GM18870 (cell line): Measurements from ENCODE around the gene RGS10.
"Not testable (repeated sequence)": the region's sequence is repeated elsewhere in the genome, so short reads cannot be mapped to it uniquely, and the experiment has no call there.

Experiments used
- ATAC-seq: cut with Tn5 transposase; IDR thresholded peaks from one replicate; pipeline ENCODE4 v1.9.1; 2021; ENCODE audit warnings: moderate library complexity; ENCODE audit not compliant: unreplicated experiment

The RGS10 gene, protein sequence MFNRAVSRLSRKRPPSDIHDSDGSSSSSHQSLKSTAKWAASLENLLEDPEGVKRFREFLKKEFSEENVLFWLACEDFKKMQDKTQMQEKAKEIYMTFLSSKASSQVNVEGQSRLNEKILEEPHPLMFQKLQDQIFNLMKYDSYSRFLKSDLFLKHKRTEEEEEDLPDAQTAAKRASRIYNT

DNA sequence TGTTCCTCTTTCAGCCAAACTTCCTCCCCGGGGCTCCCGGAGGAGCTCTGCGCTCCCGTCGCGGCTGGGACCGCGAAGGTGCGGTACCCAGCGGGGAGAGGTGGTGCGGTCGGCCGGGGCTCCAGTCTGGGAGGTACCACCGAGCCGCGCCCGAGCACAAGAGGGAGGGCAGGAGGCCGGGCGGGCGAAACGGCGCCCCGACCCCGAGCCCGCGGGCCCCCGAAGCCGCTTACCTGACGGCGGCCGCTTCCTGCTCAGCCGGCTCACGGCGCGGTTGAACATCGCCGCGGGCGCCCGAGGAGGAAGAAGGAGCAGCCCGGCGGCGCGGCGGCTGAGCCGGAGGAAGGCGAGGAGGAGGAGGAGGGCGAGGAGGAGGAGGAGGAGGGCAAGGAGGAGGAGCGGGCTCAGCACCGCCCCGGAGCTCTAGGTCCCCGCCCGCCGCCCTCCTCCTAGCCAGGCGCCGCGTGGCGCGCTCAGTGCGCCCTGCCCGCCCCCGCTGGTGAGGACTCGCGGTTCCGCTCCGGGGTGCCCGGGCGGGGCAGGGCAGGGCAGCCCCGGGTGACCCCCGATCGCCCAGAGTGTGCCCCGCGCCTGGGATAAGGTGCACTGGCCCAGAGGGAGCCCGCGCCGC lies at the start of gene RGS10:
Gene RGS10 (minus strand): TSS at position 363 of the 631 bp plus-strand sequence. CDS start 81 bp downstream, at position 282.
- no peak for ATAC-seq

DNA sequence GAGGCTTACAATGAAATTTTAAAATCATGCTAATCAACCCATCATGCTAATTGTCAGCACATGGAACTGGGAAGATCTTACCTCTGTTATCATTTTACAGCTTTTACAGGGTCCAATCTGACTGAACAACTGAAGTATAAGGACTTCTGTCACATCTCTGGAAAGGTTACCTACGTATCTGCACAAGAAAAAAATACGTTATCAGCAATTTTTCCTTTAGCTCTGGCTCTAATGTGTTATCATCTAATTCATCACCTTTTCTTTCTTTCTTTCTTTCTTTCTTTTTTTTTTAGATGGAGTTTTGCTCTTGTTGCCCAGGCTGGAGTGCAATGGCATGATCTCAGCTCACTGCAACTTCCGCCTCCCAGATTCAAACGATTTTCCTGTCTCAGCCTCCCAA lies 45.6 kb upstream of the RGS10 start:
- no peak for ATAC-seq

DNA sequence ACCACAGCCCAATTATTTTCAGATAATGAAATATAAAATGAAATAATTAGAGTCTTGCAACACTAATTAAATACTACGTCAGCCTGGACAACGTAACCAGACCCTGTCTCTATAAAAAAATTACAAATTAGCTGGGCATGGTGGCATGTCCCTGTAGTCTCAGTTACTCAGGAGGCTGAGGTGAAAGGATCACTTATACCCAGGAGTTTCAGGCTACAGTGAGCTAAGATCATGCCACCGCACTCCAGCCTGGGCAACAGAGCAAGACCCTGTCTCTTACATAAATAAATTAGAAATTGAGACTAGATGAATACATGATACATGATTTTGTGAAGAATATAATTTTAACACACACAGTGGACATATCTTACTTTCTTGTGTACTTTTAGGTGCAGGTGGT lies 35.8 kb upstream of the RGS10 start:
- ATAC-seq, result no peak

DNA sequence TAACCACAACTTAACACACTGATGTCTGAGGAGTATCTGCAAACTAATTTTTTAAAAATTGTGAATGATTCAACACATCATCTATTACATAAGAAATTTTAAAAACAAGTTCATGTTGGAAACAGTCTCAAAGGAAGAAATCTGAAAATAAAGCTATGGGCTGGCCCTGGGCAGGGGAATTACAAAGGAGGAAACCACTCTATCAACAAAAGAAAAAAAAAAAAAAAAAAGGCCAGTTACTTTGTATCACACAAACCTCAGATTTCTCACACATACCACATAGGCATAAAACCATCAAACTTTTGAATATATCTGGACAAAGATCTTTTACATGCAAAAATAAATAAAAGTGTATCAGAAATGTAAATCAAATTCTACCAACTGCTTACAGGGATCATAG lies 33.5 kb upstream of the RGS10 start:
- ATAC-seq, result no peak

DNA sequence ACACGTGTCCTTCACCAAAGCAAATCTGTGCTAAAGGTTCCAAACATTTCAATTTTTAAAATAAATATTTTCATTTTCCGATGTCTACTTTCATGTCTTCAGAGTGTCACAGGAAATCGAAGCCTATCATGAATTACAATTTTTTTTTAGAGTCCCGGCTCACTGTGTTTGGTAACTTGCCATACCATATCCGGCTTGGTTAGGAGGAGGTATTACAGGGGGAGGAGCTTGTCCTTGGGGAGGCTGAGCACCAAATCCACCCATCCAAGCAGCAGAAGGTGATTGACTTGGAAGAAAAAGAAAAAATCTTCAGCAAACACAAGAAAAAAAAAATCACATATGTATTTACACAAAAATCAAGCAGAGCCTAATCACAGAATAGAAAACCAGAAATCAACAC lies 33.0 kb upstream of the RGS10 start:
- no peak for ATAC-seq

DNA sequence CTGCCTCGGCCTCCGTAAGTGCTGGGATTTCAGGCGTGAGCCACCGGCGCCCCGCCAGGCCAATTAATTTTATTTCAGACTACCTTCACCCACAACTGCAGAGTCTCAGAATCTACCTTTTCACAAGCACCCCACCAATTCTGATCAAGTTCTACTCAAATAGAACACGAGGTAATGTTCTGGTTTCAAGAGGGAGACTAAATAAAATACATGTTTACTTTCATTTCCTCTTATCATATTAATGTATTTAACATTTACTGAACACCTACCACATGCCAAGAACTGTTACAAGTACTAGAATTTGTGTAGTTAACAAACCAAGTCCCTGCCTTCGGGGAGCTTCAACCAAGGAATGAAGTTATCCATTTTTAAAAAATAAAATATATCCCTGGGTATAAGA lies 25.5 kb upstream of the RGS10 start:
- ATAC-seq, result no peak

DNA sequence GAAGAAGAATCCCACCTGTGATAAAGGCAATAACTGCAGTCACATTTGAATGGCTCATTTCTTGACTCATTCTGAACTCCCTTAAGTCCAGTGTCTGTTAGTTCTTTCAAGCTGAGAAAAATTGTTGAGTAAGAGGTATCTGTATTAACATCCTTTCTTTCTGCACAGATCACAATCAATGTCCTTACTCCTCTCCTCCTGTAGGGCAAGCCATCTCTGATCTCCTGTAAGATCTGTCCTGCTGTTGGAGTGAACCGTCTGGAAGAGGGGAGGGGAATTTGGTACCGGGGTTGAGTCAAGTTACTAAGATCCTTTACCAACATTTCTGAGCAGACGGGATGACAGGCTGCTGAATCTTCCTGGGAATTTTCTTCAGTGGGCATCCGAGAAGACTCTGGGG lies 19.6 kb upstream of the RGS10 start:
- ATAC-seq, result no peak

DNA sequence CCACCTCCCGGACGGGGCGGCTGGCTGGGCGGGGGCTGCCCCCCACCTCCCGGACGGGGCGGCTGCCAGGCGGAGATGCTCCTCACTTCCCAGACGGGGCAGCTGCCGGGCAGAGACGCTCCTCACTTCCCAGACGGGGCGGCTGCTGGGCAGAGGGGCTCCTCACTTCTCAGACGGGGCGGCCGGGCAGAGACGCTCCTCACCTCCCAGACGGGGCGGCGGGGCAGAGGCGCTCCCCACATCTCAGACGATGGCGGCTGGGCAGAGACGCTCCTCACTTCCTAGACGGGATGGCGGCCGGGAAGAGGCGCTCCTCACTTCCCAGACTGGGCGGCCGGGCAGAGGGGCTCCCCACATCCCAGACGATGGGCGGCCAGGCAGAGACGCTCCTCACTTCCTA lies 17.0 kb upstream of the RGS10 start:
- ATAC-seq, result not testable (repeated sequence)

DNA sequence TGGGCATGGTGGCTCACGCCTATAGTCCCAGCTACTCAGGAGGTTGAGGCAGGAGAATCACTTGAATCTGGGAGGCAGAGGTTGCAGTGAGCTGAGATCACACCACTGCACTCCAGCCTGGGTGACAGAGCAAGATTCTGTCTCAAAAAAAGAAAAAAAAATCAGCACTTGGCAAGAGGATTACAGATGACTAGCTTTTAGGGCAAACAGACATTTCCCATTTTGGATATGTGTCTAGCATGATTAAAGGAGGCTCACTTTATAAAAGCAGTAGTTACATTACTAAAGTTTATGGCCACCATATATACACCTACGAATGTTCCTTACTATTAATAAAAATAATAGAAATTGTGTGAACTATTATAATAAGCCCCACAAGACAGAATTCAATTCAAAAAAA lies 13.6 kb upstream of the RGS10 start:
- ATAC-seq, result not testable (repeated sequence)

DNA sequence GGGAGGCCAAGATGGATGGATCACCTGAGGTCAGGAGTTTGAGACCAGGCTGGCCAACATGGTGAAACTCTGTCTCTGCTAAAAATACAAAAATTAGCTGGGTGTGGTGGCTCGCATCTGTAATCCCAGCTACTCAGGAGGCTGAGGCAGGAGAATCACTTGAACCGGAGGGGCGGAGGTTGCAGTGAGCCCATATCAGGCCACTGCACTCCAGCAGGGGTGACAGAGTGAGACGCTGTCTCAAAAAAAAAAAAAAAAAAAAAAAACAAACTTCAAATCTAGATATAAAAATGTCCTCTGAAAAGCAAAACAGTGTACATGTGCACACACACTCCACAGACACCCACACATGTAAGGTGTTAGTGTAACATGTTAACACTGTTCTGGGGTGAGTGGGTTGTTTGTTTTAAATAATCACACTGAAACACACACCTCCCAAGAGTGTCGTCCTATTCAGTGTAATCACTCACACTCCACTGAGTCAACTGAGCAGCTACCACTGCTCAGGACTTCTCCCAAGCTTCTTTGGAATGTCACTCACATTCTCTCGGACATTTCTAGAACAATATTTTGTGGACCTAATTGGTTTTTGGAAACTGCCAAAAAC lies 12.8 kb upstream of the RGS10 start:
- no peak for ATAC-seq

DNA sequence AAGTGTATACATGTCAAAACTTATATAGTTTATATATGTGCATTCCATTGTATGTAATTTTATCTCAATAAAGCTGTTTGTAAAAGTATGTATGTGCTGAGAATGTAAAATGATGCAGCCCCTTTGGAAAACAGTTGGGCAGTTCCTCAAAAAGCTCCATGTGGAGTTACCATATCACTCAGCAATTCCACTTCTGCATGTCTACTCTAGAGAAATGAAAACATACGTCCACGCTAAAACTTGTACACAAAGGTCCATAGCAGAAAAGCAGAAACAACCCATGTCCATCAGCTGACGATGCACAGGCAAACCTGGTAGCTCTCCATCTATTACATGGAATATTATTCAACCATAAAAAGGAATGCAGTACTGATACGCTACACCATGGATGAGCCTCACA lies 8.3 kb upstream of the RGS10 start:
- ATAC-seq, result no peak

DNA sequence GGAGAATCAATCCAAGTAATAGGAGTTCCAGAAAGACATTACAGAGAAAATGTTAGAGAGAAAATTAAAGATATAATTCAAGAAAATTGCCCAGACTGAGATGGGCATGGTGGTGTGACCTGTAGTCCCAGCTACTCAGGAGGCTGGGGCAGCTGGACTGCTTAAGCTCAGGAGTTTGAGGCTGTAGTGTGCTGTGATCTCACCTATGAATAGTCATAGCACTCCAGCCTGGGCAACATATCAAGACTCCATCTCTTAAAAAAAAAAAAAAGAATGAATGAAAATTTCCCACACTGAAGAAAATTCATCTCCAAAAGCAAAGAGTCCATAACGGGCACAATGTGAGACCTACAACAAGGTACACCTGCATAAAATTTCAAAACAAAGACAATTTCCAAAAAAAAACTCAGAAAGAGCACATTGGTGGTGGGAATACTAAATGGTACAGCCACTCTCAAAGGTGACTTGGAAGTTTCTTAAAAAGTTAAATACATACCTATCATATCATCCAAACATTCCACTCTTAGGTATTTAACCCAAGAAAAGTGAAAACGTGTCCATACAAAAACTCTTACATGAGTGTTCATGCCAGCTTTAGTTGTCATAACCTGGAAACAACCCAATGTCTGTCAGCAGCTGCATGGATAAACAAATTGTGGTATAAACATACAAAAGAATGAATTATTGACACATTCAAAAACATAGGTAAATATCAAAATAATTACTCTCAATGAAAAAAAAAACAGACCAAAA lies 6.9 kb upstream of the RGS10 start:
- no peak for ATAC-seq

DNA sequence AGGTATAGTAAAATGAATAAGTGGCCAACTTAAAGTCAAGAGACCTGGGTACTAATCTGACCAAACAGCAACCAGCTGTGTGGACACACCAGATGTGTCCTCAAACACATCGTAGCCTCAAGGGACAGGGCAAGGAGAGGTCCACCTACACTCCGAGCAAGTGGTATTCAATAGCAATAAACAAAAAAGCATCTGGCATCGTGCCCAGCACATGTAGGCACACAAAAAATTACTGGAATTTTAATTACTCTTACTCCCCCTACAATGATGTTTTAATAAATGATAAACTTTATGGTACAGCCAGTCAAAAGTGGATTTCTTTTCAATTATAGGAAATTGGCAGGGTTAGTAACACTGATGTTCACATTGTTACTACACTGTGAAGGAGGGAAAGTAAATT lies 3.5 kb upstream of the RGS10 start:
- no peak for ATAC-seq

DNA sequence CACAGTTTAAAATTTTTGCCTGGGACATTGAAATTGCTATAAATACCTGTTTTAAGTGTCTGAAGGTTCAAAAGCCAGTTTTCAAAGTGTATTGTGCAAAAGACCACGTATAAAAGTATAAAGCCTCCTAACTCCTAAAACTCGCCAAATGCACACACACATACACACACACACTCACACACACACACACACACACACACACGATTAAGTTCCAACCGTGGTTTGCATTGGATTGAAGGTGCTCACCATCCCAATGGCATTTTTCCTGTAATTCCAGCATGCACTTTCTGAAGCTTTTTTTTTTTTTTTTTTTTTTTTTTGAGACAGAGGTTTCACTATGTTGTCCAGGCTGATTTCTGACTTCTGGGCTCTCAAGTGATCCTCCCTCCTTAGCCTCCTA lies 2.8 kb upstream of the RGS10 start:
- no peak for ATAC-seq

DNA sequence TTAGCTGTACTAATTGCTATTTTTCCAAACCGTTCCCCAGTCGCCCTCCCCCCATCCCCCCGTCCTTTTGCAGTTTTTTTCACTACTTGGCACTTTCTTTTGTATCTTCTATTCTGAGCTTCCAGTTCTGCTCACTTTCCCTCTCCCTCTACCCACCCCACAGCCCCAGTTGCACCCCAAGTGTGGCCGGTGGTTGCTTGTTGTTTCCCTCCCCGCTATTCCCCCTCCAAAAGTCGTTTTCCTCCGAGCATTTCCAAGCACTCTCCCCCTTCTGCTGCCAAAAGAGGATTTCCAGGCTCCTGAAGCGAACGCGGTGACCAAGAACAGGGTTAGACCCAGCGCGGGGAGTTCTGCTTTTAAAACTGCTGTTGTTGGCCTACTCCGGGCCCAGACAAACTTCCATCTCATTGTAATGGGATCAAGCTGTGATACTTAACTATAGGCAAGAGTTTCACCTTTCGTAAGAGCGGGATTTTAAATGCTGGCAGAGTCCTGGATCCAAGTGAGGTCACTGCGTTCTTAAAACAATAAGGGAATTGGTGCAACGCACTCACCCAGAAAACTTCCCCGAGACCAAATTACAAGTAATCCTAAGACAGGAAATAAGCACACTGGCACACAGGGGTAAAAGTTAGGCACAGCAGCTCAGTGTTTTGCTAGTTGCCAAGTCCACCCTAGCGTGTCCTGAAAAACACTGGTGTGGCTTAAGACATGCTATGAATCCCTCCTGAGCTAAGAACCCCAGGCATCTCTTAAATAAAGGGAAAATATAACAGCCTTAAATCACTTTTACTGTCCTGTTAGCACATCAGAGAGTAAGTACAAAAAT lies 1.5 kb upstream of the RGS10 start:
- ATAC-seq, result no peak

DNA sequence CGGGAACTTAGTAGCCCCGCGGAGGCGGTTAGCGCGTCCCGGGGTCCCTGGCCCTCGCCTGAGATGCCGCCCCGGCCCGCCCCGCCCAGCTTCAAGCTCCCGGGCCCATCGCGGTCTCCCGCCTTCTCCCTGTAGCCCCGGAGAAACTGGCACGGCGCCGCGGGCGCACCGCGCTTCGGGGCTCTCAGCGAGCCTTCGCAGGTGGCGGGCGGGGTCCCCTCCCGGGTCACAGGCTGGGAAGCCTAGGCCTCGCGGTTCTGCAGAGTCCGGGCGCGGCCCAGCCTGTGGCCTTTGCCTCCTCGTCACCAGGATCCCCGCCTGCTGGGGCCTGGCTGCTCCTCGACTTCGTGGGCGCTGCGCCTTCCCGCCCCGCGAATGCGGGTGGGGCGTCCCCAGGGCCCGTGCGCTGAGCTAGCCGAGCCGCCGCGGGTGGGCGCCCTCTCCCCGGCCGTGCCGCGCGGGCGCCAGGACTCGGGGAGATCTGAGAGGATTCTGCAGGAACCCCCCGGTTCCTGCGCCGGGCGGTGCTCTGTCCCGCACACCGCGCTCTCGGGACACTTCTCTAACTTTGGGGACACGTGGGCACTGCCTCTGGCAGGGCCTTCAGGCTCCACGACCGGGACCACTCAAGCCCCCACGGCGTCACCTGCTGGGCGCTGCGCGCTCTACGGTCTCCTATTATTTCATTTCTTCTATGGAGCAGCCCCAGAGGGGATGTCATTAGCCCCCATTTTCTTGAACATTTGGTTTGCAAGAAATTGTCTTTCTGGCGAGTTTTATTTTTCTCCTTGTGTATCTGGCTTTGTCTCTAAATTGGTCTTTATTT lies 682 bp upstream of the RGS10 start:
- ATAC-seq, result no peak

DNA sequence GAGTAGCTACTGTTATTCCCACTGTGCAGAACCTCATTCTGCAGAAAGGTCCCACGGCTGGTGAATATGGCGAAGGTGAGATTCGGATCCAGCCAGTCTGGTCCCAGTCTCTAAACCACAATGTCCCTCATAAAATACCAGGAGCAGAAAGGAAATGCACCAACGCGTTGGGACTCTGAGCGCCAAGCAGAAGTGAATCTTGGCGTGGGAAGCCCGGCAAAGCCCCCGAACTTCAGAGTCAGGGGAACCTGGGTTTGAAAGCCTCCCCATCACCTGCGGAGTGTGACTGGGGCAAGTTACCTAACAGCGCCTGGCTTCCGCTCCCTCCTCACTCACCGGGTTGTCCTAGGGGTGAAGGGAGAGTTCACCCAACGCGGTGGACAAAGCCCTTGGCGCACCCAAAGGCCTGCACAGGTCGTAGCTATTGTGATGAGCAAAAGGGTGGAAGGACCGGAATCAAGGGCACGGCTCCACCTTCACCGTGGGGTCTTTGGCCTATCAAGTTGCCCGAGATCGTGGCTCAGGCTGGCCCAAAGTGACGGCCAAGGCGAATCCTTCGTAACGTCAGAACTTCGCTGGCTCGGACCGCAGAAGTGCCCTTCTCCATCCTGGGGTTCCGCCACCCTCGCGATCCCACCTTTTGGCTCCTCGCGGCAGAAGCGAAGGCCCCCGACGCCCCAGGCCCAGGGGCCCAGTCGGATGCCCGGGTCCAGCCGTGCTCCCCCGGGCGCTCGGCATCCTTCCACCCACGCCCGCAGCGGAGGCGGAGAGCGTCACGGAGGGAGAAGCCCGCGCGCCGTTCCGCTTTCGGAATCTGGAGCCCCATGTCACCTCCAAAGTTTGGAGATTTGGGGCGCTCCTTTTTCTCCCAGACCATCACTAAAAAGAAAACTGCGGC lies 811 bp downstream of the RGS10 start:
- no peak for ATAC-seq

DNA sequence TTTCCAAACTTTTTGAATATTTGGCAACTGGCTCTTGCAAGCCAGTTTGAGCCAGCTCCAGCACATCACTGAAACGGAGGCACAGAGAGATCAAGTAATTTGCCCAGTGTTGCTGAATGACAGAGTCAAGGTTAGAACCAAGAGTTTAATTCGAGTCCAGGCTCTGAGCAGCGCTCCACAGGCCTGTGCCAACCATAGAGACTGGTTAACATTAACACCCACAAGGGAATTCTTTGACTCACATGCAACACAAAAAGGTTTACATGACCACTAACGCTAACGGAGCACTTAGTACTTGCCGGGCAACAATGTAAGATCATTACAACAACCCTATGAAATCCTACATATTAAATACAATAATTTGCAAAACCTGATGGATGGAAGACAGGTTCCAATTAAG lies 1.5 kb downstream of the RGS10 start:
- ATAC-seq, result no peak

DNA sequence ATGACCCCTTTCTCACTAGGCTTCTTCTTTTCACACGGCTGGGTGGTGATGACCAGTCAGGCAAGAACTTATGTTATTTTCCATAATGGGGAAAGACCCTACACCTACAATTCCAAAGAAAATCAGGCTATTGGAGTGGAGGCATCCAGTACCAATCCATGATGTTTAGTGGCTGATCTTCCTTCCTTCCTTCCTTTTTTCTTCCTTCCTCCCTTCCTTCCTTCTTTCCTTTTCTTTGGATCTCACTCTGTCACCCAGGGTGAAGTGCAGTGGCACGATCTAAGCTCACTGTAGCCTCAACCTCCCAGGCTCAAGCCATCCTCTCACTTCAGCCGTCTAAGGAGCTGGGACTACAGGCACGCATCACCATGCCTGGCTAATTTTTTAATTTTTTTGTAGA lies 2.5 kb downstream of the RGS10 start:
- no peak for ATAC-seq
